Left colon (tissue), 2 donors: Measurements from ENCODE around the gene IGF2BP3. TPM values are rescaled to one million over a fixed set of nuclear protein-coding genes. Genes with fewer than 3 reads are reported as not detected.
"Not testable (repeated sequence)": the region's sequence is repeated elsewhere in the genome, so short reads cannot be mapped to it uniquely, and the experiment has no call there.

Source experiments
- ATAC-seq: fragments of 200-7000 bp; cut with Tn5 transposase; one replicate; pipeline ENCODE4 v1.9.1; 2020; ENCODE audit warnings: mild to moderate bottlenecking, moderate library complexity
- DNase-seq, 2 donors: peaks; one replicate each; pipeline ENCODE4 v3.0.0-alpha.2; 2020
- intact Hi-C, 2 donors: fragments of 100-400 bp; cut with DNase I in 1 of 2; cut with micrococcal nuclease in 1 of 2; formaldehyde crosslinking; loops; one replicate each; pipeline versions ENCODE4 v1.11.2 to v1.14.0; 2022; cut with DNase I, micrococcal nuclease
- total RNA-seq, 2 donors: library from RNA; stranded (reverse); fragmentation: NEBNext Ultra II Directional; extraction: Animal tissue kit (Norgen Biotek cat#: 25700); gene quantifications; one replicate each; pipeline ENCODE4 v1.2.1, GENCODE V29; 2021
- donor health status: DM: no; HTN: no; CAD: no.
- donor health status: DM: yes; HTN: yes; CAD: no.

IGF2BP3 gene
- total RNA-seq, 2 donors from 2014 or later = 0.53 TPM; not detected in 1

DNA sequence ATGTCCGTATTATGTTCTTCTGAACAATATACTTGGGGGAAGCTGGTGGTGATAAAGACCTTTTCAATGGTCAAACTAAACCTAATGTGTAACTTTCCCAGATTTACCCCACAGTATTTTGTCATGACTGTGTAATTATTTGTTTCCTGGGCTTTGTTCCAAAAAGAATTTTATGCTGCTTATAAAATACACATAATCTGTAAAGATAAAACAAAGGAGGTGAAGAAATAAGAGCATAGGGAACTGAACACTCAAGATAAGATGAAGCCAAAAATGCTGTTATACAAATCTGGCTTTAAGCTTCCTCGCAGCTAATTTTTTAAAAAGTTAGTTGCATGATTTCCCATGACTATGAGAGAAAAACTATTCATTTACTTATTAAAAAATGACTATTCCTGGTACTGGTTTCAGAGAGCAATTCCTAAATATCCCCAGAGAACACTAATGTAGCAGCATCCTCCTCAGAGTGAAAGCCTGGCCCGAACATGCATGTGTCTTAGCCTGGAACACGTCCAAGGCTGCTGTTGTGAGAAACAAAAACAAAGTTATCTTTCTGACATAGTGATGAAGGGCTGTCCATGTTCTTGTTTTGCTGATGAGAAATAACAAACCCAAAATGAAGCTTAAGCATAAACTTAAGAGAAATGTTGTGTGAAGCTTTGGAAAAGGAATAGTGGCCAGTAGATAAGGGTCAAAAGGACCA lies 137.2 kb downstream of the IGF2BP3 start:
- intact Hi-C loops = no loop called here
- no peak for DNase-seq

DNA sequence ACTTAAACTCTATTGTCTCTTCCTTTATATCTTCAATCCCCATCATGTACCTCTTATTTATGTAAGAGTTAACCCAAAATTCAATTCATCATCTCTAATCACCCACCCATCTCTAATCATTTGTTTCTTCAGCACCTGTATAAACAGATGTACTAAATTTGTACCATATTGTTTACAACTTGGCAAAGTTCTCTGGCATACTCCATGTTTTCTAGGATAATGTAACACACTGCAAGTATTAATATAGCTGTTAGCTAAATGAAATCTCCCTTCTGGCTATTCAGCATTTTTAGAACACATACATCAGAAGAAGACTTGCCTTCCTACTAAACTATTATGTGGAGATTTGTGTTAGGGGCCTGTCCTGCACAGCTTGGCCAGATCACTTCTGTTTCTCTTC lies 138.1 kb downstream of the IGF2BP3 start:
- DNase-seq (no peak), ATAC-seq (no peak)
- intact Hi-C loops = no loop called here

More for the DNA sequence above, 137.2 kb downstream of the IGF2BP3 start:
- peak; percentile 56 for ATAC-seq

DNA sequence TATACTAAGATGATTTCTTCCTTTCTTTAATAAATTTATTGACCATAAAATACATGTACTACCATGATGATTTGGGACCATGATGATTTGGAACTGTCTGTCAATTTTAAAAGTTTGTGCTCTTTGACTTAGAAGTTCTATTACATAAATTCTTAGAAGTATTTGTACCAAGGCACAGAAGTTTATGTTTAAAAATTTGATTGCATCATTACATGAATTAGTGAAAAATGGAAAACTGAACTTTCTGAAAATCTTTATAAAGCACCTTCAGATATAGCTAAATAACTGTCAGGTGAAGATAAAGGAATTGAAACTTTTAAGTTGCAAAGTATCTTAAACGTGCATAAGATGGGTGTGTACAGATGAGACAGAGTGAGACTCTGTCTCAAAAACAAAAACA lies 139.2 kb downstream of the IGF2BP3 start:
- intact Hi-C loops = no loop called here
- DNase-seq (no peak), ATAC-seq (no peak)

DNA sequence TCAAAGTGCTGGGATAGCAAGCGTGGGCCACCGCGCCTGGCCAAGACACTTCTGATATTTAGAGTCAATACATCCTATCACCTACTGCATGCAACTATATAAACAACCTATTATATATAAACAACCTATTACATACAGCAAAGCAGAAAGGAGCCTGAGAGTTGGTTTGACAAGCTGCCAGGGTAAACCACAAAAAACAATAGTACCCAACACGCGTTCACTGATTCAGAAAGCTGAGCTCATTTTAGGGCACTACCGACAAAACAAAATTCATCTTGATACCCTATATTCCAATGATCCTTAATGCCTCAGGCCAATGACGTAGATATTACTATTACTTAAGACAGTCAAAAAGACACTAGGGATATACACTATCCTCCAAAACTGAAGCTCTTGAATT lies 154.9 kb downstream of the IGF2BP3 start:
- DNase-seq (no peak), ATAC-seq (no peak)
- intact Hi-C loops = no loop called here

DNA sequence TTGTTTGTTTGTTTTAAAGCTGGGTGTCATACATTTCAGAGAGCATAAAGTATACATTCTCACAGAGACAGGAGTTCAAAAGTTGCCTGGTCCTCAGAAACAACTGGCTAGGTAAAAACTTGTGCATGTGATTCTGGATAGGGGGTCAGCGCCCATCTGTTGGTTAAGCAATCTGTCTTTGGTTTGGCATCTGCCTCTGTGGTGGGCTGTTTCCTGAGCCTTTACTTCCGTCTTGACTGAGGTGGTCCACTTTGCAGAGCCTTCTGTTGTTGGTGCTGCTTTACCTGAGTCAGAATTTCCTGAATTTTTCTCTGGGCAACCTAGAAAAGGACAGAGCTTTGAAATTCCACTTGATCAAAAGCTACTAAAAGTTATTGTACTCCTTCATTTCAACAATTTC lies 158.2 kb downstream of the IGF2BP3 start:
- ATAC-seq, intact Hi-C loops, DNase-seq: not testable (repeated sequence)

DNA sequence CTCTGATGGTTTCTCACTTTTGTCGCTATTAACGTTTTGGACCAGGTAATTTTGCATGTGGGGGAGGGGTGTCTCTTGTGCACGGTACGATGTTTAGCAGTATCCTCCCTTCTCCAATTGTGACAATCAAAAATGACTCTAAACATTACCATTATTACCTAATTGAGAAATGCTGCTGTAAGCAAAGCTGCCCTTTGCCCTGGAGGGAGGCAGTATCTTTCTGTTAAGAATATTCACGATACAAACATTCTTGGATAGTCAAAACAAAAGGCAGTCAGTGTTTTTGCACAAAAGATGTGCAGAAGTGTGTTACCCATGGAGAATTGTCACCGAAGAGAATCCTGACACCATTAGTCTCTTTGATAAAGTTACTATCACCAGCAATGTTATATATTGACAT lies 161.5 kb downstream of the IGF2BP3 start:
- no peak for DNase-seq
- intact Hi-C loops = no loop called here

DNA sequence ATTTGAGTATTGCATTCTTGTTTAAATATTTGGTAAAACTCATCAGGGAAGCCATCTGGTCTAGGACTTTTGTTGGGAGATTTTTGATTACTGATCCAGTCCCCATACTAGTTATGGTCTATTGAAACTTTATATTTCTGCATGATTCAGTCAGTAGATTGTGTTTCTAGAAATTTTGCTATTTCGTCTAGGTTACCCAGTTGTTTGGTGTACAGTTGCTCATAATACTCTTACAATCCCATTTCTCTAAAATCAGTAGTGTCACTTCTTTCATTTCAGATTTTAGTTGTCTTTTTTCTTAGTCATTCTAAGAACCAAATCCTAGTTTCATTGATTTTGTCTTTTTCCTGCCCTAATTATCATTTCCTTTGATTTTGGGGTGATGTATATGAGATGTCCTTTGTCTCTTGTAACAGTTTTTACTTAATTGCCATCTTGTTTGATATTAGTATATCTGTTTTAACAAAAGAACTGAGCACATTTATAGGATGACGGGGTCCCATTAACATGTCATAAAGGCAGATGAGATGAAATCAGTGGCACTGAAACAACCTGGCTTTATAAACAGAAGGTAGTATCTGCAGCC lies 163.3 kb downstream of the IGF2BP3 start:
- intact Hi-C loops = no loop called here
- DNase-seq (no peak), ATAC-seq (no peak)

More for the DNA sequence above, 161.5 kb downstream of the IGF2BP3 start:
- no peak for ATAC-seq

DNA sequence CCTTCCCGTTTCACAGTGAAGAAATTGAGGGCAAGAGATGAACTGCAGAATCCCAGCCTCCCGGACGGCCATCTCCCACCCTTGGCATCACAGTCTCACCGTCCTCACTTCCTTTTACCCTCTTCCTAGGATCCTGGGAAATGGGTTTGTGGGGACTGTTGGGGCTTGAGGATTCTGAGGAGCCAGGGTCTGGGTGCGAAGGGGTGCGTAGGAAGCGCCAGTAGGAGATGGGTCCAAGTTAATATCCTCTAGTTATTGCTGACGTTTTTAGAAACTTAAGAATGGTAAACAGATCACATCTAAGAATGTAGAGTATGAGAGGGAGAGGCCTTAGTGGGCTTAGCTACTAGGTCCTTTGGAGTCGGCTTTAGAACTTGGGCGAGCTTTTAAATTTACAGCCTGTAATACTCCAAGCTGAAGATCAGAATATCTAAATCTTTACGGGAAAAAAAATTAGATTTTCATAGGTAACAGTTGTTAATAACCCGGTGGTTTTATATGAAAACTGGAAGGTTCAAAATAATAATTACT lies 170.5 kb downstream of the IGF2BP3 start:
- no peak for ATAC-seq
- intact Hi-C loops = no loop called here
- DNase-seq = no peak

DNA sequence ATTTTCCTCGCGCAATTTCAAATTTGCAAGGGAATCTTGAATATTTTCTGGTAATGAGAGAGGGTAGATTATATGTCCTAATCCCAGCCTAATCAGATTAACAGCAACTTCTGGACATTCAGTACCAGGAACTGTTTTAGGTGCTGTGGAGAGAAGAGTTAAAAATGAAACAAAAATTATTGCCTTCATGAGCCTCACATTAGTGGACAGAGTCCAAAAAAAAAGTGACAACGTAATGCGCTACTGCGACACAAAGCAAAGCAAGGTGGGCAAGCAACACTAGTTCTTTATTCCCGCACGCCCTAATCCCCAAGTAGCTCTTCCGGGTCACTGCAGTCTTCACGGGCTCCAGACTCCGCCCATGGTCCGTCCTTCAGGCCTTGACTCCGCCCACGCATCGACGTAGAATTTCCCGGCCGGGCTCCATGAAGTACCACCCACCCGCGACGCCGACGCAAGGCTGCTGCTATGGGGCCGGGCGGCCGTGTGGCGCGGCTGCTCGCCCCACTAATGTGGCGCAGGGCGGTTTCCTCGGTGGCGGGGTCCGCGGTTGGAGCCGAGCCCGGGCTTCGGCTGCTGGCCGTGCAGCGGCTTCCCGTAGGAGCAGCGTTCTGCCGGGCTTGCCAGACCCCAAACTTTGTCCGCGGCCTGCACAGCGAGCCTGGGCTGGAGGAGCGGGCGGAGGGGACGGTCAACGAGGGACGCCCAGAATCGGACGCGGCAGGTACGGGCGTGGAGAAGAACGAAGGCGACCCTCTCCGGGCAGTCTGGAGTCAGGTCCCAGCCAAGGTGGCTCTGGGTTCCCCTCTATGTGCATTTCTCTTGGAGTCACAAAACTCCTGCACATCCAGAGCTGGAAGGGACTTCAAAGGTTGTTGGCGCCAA lies 171.2 kb downstream of the IGF2BP3 start, which contains the start of gene MALSU1:
TSS of gene MALSU1 (plus strand) at position 455 of the 885 bp plus-strand sequence. CDS start at position 469, 14 bp downstream.
- DNase-seq = peak; percentile 96 to 99
- peak; percentile 100 for ATAC-seq
- intact Hi-C loops = no loop called here

DNA sequence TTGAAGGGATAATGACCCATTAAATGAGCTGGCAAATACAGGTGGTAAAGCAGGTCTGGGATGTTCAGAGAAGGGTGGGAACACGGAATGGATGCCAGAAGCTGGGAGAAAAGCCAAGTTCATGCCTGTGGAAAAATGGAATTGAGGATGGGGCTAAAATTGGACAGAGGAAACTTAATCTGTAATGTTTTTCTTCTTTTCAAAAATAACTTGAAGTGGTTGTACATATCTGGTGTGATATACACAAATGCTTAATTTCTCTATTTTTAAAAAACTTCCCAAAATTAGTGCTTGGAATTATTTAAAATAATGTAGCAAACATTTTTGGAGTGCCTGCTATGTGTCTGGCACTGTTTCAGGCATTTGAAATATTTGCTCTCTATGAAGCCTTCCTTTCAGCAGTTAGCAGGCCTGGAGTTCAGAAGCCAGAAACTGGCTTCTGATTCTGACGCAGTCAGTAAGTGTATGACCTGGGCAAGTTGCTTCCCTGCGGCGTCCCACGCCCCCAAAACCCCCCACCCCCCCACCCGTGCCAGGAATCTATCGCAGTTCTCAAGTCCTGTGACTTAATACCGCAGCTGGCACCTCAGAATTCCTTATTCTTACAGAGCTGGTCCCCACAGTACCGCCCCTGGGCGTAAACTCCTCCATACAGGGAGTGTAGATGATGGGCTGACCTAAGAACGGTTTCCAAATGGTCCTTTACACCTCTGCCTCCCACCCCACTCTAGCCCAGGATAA lies 172.0 kb downstream of the IGF2BP3 start:
- peak in 1 of 2 donors; percentile 18 for DNase-seq
- intact Hi-C loops = no loop called here
- no peak for ATAC-seq

DNA sequence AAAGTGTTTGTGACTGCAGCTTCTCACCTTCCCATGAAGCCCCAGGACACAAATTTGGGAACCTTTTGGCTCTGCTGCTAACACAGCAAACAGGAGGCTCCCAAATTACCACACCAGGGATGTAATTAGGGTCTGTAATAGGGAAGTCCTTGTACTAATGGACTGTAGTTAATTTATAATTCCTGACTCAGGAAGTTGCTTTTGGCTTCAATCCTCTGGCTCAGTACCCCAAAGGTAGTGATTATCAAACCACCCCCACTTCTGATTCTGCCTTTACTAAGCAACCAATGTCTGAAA lies 174.9 kb downstream of the IGF2BP3 start:
- no peak for DNase-seq
- intact Hi-C loops = no loop called here
- ATAC-seq = no peak

DNA sequence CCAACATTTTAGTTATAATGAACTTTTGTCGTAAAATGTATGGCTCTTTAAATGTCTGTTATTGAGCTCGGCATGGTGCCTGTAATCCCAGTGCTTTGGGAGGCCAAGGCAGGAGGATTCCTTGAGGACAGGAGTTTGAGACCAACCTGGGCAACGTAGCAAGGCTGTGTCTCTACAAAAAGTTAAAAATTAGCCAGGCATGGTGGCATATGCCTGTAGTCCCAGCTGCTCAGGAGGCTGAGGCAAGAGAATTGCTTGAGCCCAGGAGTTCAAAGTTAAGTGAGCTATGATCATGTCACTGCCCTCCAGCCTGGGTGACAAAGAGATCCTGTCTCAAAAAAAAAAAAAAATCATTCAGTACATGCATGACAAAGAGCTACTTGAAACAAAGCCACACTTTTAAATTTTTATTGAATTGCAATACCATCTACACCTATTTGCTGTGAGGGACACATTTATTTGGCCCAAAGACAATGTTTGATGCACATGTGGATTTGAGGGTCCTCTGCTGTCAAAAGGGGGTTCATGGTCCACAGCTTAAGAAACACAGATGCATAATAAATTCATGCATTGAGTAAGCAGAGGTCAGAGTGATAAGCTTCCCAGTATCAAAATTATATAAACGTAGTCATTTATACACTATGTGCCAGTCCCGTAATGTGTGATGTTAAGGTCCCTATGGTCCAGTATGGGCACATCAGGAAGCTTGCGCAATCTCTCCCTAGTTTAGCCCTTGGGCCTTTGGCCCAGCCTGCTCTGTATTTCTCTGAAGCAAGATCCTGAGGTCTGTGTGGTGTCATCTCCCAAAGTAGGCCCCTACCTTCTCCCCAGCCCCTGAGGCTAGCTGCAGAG lies 175.5 kb downstream of the IGF2BP3 start:
- DNase-seq (no peak), ATAC-seq (no peak)
- intact Hi-C loops = no loop called here

DNA sequence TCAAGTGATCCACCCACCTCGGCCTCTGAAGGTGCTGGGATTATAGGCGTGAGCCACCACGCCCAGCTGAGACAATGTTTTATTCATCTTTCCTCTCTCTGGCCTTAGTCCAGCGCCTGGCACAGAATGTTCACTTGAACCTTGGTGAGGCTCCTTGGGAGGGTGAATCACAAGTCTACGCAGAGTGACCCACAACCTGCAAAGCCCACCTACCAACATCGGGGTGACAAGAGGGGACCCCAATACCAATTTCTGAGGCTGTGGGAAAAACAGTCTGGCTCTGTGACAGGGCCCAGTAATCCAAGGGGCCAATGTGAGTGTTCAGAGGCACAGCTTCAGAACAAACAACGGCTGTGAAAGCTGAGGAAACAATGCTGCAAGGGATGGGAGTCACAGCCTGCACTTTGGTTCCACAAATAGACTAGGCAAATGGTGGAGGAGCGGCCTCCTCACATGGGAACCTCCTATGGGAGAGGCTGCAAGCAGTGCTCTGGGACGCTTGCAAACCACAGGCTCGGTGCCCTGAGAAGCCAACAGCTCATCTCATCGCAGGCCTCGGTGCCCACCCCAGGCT lies 176.7 kb downstream of the IGF2BP3 start:
- no peak for ATAC-seq
- intact Hi-C loops = no loop called here
- no peak for DNase-seq

DNA sequence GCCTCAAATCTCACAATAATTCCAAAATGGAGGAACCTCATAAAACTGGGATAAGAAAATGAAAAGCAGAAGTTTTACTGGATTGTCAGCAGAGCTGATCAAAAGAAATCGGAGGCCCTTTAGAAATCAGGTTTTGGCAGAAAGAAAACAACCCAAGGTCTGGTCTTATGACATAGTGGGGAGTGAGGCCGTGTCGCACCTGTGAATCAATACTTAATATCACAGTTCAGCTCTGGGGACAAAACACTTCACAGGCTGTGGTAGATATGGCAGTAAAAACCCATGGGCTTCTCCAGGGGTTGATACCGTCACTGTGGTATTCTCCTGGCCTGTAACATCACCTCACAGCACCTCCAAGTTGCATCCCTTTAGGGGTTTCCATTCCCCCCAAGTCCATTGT lies 177.7 kb downstream of the IGF2BP3 start:
- intact Hi-C loops = no loop called here
- no peak for ATAC-seq
- no peak for DNase-seq

DNA sequence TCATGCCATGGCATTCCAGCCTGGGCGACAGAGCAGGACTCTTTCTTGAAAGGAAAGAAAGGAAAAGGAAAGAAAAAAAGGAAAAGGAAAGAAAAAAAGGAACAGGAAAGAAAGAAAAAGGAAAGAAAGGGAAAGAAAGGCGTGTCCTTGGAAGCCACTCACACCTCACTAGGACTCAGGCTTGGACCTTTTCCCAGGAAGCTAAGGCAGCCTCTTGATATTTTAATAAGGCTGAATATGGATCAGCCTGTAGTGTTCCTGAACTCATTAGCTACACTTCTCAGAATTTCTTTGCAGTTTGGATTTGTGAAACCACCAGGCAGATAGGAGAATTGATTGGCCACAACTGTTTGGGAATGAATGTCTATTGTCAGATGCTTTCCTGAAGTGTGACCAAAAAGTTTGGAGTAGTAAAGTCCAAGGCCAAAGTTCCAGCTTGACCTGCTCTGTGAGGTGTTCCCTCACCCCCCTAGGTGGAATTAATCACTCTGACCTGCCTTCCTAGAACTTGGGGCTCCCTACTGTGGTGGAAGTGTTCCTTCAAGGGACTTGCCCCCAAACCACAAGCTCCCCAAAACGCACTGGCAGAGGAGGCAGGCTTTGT lies 178.2 kb downstream of the IGF2BP3 start:
- intact Hi-C loops = no loop called here
- DNase-seq (no peak), ATAC-seq (no peak)

DNA sequence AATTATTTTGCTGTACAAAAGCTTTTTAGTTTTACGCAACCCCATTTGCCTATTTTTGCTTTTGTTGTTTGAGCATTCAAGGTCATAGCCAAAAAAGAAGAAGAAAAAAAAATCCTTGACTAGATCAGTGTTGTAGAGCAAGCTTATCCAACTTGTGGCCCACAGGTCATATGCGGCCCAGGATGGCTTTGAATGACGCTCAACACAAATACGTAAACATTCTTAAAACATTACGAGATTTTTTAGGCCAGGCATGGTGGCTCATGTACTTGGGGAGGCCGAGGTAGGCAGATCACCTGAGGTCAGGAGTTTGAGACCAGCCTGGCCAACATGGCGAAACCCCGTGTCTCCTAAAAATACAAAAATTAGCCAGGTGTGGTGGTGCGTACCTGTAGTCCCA lies 179.3 kb downstream of the IGF2BP3 start:
- ATAC-seq (no peak), DNase-seq (no peak)
- intact Hi-C loops = no loop called here

DNA sequence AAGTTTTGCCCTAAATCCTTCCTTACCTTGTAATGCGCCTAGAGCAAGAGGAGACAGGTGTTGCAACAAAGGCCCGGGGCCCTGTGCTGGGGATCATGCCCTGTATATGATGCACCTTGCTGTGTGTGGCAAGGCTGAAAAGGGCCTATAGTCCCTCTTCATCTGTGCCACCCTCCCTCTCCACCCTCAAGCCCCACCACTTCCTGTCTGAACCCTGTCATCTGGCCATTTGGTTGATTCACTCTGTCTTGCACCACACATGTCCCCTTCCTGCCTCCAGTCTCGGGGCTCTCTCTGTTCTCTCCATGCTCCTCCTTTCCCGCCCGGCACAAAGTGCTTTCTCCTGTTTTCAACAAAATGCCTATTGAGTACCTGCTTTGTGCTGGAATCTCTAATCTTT lies 182.7 kb downstream of the IGF2BP3 start:
- intact Hi-C loops = no loop called here
- DNase-seq (no peak), ATAC-seq (no peak)
